ENCODE data around the gene HBD.
"Not testable (repeated sequence)": the region's sequence is repeated elsewhere in the genome, so short reads cannot be mapped to it uniquely, and the experiment has no call there.

HBD gene

GRCh38 chr11:5252919-5253265 lies 18.6 kb upstream of the HBD start:
- DNase-seq (ENCODE audit: low read depth) = no peak

DNA sequence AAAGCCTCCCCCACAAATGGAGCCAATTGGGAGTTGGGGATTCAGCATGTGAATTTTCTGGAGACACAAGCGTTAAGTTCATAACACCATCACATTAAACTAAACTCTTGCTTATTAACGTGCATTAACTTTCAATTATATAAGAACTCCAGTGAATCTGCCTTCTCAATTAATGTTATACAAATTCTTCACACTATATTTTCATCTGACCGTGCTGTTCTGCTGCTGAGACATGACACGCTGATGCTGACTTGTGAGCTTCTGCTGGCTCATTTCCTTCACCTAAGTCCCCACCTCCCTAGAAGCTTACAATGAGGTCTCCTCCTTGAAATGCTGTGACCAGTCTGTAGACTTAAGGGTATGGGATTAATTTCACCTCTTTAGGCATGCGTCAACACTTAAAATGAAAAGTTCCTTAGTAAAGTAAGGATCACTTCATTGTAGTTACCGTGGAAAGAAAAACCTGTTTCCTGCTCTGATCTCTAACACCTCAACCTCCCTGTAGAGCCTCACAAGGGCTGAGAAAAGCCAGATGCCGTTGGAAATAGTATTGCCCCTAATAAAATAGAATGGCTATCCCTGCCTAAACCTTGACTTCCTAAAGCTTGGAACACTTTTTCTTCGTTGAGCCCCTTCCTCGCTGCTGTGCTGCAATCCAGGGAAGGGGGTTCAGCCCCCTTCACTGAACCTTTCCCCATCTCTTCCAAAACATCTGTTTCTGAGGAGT lies 18.1 kb upstream of the HBD start:
- DNase-seq (ENCODE audit: low read depth) = no peak

GRCh38 chr11:5251746-5252145 lies 17.5 kb upstream of the HBD start:
- no peak for DNase-seq (ENCODE audit: low read depth)

GRCh38 chr11:5250543-5251204 lies 16.4 kb upstream of the HBD start:
- DNase-seq (ENCODE audit: low read depth) = no peak

- DNase-seq (ENCODE audit: low read depth) = not testable (repeated sequence)
These were observed 15.6 kb upstream of the HBD start, which contains the start of gene HBG1 for GRCh38 chr11:5249807-5250396. HBG1 (minus strand) TSS chr11:5249857; CDS start chr11:5249804, 53 bp downstream.

- not testable (repeated sequence) for DNase-seq (ENCODE audit: low read depth)
These were observed 14.2 kb upstream of the HBD start for GRCh38 chr11:5248498-5248897.

- no peak for DNase-seq (ENCODE audit: low read depth)
These were observed 13.3 kb upstream of the HBD start for GRCh38 chr11:5247472-5248192.

DNA sequence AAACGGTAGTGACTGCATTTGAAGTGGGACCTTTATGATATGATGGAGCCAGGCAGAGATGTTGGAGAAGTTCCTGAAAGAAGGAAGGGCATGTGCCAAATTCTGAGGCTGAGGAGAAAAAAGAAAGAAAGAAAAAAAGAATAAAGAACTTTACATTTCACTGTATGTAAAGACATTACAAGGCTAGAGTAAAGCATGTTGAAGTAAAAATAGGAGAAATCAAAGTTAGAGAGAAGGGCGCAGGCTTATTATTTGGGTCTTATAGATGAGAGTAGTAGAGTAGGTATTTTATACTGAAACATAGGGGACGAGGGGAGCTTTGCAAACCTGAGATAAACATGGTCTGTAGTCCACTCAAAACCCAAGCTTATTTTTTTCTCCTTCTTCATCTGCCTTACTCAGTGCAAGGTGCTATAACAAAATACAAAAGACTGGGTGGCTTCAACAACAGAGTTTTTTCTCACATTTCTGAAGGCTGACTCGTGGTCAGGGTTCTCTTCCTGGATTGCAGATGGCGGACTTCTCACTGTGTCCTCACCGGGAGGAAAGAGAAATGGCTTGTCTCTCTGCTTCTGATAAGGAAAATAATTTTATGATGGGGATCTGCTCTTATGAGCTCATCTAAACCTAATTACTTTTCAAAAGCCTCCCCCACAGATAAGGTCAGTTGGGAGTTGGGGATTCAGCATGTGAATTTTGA lies 12.6 kb upstream of the HBD start:
- DNase-seq (ENCODE audit: low read depth) = no peak

- no peak for DNase-seq (ENCODE audit: low read depth)
These were observed 10.9 kb upstream of the HBD start for GRCh38 chr11:5245155-5245554.

DNA sequence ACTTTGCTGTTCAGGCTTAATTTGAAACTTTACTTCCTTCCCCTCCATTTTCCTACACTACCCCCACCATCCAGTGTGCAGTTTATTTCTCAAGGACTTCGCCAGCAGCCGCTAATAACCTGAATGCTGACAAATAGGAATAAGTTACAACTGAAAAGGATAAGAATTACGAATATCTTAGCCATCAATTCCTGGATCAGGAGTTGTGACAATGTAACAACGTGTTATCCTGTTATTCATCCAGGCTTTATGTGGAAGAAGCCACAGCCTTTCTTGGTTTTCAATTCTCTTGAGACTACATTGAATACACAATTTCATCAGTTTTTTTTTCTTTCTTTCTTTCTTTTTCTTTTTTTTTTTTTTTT lies 9.5 kb upstream of the HBD start:
- no peak for DNase-seq (ENCODE audit: low read depth)

- DNase-seq (ENCODE audit: low read depth) = no peak
These were observed 8.9 kb upstream of the HBD start for GRCh38 chr11:5242933-5243815.

DNA sequence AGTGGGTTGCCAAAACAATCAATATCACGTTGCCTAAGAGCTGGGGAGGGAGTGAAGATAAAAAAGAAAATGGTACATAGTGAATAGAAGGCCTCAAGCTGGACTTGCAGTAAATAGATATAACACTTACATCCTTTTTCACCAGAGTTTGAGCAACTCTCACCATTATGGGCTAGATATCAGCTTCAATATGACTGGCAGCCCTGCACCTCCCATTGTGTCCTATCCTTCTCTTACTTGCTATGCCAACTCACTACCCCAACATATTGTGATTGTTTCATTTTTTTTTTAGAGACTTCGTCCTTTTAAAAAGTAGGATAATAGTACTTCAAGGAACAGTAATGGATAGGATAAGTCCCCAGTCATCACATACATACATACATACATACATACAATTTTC lies 7.9 kb upstream of the HBD start:
- DNase-seq (ENCODE audit: low read depth) = no peak

DNA sequence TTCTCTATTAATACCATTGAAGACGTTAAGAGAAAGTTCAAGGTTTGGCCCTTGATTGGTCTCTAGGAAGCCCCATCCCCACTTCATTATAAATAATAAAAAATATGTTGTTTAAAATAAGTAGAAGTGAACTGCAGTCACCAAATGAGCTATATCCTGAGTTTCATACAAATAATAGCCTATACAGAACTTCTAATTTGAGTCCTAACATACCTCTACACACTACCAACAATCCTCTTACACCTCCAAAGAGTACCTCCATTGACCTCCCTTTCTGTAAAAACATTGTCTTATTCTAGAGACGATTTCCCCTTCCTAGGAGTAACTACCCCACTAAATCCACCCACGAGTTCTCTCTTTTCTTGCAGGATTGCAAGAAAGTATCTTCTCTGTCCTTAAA lies 7.2 kb upstream of the HBD start:
- DNase-seq (ENCODE audit: low read depth) = no peak

- no peak for DNase-seq (ENCODE audit: low read depth)
These were observed 6.2 kb upstream of the HBD start for GRCh38 chr11:5240458-5240857.

DNA sequence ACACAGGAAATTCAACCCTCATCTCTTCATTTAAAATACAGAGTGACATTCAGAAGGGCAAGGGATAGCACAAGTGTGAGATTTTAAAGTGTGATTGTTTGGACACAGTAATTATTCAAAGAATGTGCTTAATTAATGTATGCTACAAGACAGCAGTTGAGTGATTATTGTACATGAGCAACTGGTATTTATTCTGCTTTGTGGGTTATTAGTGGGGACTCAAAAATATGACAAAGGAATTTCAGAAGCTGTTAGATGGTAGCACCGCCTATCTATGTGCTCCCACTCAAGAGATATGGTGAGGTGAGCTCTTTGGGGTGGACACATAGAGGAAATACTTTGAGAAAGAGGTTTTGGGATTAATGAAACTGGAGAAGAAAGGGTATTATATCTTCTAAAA lies 5.8 kb upstream of the HBD start:
- no peak for DNase-seq (ENCODE audit: low read depth)

- DNase-seq (ENCODE audit: low read depth) = no peak
These were observed 4.8 kb upstream of the HBD start for GRCh38 chr11:5239046-5239445.

DNA sequence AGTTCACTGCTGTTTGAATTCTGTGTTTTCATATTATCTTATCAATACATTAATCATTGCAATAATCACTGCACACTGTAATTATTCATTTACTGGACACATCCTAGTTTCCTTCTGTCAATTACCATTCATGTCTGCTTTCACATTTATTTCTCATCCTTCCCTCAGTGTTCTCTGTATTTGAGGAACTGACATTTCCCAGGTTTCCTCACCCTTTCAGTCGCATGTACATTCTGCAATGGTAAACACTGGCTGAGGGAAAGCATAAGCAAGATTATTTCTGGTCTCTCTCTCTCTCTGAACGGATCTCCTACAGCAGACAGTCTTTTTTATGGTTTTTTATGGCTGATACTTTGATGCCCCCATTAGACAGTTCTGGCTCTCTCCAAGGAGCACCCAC lies 4.2 kb upstream of the HBD start:
- DNase-seq (ENCODE audit: low read depth) = no peak

GRCh38 chr11:5237420-5237819 lies 3.1 kb upstream of the HBD start:
- DNase-seq (ENCODE audit: low read depth) = no peak

GRCh38 chr11:5235364-5236095 lies 1.2 kb upstream of the HBD start:
- DNase-seq (ENCODE audit: low read depth) = no peak

- DNase-seq (ENCODE audit: low read depth) = no peak
These were observed 976 bp downstream of the HBD start for GRCh38 chr11:5233307-5233706.

DNA sequence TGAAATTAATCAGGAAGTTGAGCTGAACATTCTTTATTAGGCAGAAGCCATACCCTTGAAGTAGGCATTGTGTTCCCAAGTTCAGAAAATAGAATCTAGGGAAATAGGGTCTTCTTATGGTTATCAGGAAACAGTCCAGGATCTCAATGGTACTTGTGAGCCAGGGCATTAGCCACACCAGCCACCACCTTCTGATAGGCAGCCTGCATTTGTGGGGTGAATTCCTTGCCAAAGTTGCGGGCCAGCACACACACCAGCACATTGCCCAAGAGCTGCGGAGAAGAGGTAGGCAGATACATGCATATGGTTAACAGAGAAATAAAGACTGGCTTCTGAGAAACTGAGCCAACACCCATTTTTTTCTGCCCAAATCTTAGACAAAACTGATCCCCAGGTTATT lies 1.5 kb downstream of the HBD start:
- no peak for DNase-seq (ENCODE audit: low read depth)

All from HS-27A (cell line).